ENCODE results near the gene CDON. TPM values are rescaled to one million over a fixed set of nuclear protein-coding genes. Genes with fewer than 3 reads are reported as not detected.

The CDON gene
- polyA plus RNA-seq, 2 of the 4 experiments (the other 2 are of a cell fraction): 1.7 to 5.6 TPM

DNA sequence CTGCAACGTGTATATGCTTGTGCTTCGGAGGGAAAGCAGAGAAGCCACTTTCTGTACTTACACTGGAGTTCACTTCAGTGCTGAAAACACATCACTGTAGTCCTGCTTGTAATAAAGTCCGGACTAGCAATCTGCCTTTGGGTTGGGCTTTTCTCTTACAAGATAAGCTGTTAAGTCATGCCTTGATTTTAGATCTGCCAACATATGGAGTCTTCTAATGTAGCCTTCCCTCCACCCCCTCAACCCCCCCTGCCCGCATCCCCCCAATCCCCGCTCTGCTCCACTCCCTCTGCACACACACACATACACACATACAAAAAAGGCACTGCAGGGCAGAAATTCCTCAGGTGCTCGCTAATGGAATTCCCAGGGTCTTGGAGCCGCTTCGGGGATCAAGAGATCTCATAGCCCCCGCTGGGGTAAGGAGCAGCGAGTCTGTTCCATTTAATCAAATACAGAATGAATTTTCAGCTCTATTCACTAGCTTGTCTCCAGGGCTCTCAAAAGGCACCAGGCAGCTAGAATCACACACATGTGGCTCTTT is 3.4 kb downstream of the CDON start:
- no peak for DNase-seq (ENCODE audit: low read depth in 1 of 2, low spot score in 1 of 2)
- Histone ChIP-seq H3K4me1 (peaks cover 16% of the 10 kb centered on the region), H3K4me3 (no peak overlapping the region), H3K4me2 (no peak overlapping the region), H3K27ac (no peak overlapping the region), H3K9me3 (no peaks in the 10 kb centered on the region)
- no peak for TF ChIP-seq EHF (CRISPR knock-in tag; IDR thresholded peaks at IDR 0.05)
- TF ChIP-seq, protein P1, sequence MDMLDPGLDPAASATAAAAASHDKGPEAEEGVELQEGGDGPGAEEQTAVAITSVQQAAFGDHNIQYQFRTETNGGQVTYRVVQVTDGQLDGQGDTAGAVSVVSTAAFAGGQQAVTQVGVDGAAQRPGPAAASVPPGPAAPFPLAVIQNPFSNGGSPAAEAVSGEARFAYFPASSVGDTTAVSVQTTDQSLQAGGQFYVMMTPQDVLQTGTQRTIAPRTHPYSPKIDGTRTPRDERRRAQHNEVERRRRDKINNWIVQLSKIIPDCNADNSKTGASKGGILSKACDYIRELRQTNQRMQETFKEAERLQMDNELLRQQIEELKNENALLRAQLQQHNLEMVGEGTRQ (IDR thresholded peaks at IDR 0.05): no peak
- CTCF ChIA-PET: interaction anchor here (0.6 kb wide), 1 partner anchor 117 kb away, joined by 3 read pairs; no protein-coding TSS in a partner anchor
- ATAC-seq: no peak
- 81% methylated on average over 8 of the region's 10 CpGs for WGBS (ENCODE audit: missing lambda C conversion rate)
- POLR2A ChIA-PET: no interaction called here
- FAIRE-seq: no peak

DNA sequence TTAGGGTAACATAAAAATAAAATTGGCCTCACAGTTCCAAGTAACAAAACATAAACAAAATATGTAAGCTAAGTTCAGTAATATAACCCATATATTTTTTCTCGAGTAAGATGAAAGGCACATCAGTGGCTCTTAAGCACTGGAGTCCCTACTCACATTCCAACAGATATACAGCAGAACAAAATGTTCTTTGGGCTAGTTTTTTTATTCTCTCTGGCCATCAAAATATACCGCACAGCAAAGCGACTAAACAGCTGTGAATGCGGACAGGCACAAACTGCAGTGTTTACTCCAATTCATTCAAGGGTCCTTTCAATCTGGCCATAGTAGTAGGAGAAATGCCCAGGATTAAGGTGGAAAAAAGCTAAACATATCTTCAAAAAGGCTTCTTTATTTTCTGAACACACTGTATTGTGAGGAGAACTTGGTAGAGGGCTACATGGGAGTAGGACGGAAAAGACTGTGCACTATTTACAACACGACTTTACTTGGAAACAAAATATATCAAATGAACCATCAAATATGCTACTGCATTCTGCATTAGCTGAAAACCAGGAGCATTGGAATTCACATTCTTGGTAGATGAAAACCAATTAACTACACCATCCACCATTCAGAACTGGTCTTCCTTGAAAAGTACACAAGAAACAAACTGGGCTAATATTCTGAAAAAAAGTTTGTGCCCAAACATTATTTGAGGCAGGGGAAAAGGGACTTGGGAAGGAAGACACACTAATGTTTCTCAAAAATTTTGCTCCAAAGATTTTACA is 4.4 kb downstream of the CDON start:
- Histone ChIP-seq H3K4me3 (no peak overlapping the region), H3K27ac (no peak overlapping the region), H3K4me1 (peaks cover 16% of the 10 kb centered on the region), H3K9me3 (no peaks in the 10 kb centered on the region), H3K4me2 (no peak overlapping the region)
- ChIA-PET CTCF (interaction anchor here (0.9 to 2.5 kb wide), 6 partner anchors 12 to 137 kb away, joined by 3 to 8 read pairs (median 4); no protein-coding TSS in a partner anchor), POLR2A (no interaction called here)
- no peak for TF ChIP-seq CHD4 (IDR thresholded peaks at IDR 0.05; ENCODE audit: borderline replicate concordance)
- TF ChIP-seq FOSB (CRISPR knock-in tag; IDR thresholded peaks at IDR 0.05): no peak
- no peak for TF ChIP-seq ZSCAN20 (CRISPR knock-in tag; IDR thresholded peaks at IDR 0.05)
- TF ChIP-seq CBX2 (IDR thresholded peaks at IDR 0.05; ENCODE audit: borderline replicate concordance, low read depth): no peak
- no peak for TF ChIP-seq FOXS1 (CRISPR knock-in tag; IDR thresholded peaks at IDR 0.05)
- no peak for TF ChIP-seq PHF8 (IDR thresholded peaks at IDR 0.05; ENCODE audit: borderline replicate concordance, low read depth)
- TF ChIP-seq MYC (IDR thresholded peaks at IDR 0.05; ENCODE audit: borderline replicate concordance, low read length): no peak
- TF ChIP-seq KDM5A (IDR thresholded peaks at IDR 0.05): no peak
- no peak for TF ChIP-seq HOXB5 (CRISPR knock-in tag; IDR thresholded peaks at IDR 0.05)
- TF ChIP-seq MAFK (IDR thresholded peaks at IDR 0.05; ENCODE audit: partially characterized antibody): no peak
- TF ChIP-seq ELK1 (IDR thresholded peaks at IDR 0.05; ENCODE audit: low read depth, low read length): no peak
- TF ChIP-seq REST (IDR thresholded peaks at IDR 0.05): no peak
- TF ChIP-seq POLR2A (IDR thresholded peaks at IDR 0.05; ENCODE audit: low read length): no peak
- no peak for TF ChIP-seq HDAC2 (IDR thresholded peaks at IDR 0.05)
- no peak for TF ChIP-seq MAZ (IDR thresholded peaks at IDR 0.05; ENCODE audit: borderline replicate concordance, low read depth, low read length)
- TF ChIP-seq FOSL2 (IDR thresholded peaks at IDR 0.05): no peak
- no peak for TF ChIP-seq FOSL2 (CRISPR knock-in tag; IDR thresholded peaks at IDR 0.05)
- no peak for TF ChIP-seq HEYL (CRISPR knock-in tag; IDR thresholded peaks at IDR 0.05)
- no peak for TF ChIP-seq ZNF302 (CRISPR knock-in tag; IDR thresholded peaks at IDR 0.05)
- no peak for TF ChIP-seq TFCP2L1 (CRISPR knock-in tag; IDR thresholded peaks at IDR 0.05)
- no peak for DNase-seq (ENCODE audit: low read depth in 1 of 2, low spot score in 1 of 2)
- 79% methylated on average over 6 of the region's 6 CpGs for WGBS (ENCODE audit: missing lambda C conversion rate)
- no peak for ATAC-seq
- no peak for FAIRE-seq
